T-helper 1 cell treated with Interleukin-12 subunit alpha and Interleukin-12 subunit beta and Interleukin-4 antibody, amounts not matched to agents 30 ng/mL and 1 ng/mL, for 36 hours (primary cell): ENCODE results near the gene P3H2. TPM values are rescaled to one million over a fixed set of nuclear protein-coding genes. Genes with fewer than 3 reads are reported as not detected.

Experiments used
- intact Hi-C: fragments of 100-400 bp; cut with micrococcal nuclease; formaldehyde crosslinking; loops from one replicate; pipeline ENCODE4 v1.15.1; 2024
- total RNA-seq: library from RNA; stranded (reverse); gene quantifications from 2 replicates; pipeline ENCODE4 v1.2.3, GENCODE V29; 2022

Gene P3H2
- total RNA-seq, 1 donor from 2014 or later = not detected

DNA sequence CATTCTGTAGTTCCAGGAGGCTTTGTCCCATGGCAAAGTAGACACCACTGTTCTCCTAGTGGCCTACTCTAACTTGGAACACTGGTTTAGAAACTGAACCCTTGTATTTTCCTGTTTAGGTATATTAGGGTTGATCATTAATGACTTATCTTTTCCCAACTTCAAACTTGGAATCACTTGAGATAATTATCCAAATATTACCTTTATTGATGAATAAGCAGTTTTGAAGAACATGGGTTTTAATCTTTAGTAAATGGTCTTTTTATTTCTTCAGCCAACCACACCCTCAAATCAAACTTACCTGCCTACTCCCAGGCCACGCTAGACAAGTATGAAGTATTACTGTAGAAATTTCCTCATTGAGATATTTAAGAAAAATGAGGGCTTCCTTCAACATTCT is 6.5 kb upstream of the P3H2 start:
- intact Hi-C loops = no loop called here

DNA sequence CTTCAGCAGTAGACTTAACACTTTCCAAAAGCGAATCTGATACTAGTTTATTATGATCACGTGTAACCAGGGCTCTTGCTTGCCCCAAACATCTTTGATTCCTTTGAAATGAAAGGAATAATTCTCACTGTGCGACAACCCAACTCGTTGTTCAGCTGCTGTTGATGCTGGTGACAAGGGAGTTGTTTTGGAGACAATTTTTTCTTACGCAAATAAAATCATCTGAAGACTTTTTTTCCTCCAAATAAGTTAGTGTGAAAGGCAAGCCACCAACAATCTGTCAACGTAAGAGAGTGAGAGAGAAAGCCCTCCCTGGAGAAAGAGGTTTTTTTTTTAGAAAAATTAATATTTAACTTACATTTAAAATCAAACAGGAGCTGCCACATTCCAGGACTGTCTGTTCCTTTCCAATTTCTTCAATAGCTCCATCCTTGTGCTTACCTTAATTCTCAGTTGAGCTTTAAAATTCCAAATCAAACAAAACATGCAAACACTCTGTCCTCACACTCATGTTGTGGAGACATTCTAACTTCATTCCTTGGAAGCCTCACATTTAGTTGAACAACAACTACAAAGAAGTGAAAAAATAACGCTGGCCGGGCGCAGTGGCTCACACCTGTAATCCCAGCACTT is 4.9 kb upstream of the P3H2 start:
- intact Hi-C loops = no loop called here

GRCh38 chr3:190124067-190124466 is 3.4 kb upstream of the P3H2 start:
- intact Hi-C loops = no loop called here

GRCh38 chr3:190122198-190122771 is 1.6 kb upstream of the P3H2 start:
- intact Hi-C loops = no loop called here

GRCh38 chr3:190121383-190121782 is 686 bp upstream of the P3H2 start:
- intact Hi-C loops = no loop called here

- intact Hi-C loops = no loop called here
These were observed 322 bp upstream of the P3H2 start for GRCh38 chr3:190121061-190121377.

DNA sequence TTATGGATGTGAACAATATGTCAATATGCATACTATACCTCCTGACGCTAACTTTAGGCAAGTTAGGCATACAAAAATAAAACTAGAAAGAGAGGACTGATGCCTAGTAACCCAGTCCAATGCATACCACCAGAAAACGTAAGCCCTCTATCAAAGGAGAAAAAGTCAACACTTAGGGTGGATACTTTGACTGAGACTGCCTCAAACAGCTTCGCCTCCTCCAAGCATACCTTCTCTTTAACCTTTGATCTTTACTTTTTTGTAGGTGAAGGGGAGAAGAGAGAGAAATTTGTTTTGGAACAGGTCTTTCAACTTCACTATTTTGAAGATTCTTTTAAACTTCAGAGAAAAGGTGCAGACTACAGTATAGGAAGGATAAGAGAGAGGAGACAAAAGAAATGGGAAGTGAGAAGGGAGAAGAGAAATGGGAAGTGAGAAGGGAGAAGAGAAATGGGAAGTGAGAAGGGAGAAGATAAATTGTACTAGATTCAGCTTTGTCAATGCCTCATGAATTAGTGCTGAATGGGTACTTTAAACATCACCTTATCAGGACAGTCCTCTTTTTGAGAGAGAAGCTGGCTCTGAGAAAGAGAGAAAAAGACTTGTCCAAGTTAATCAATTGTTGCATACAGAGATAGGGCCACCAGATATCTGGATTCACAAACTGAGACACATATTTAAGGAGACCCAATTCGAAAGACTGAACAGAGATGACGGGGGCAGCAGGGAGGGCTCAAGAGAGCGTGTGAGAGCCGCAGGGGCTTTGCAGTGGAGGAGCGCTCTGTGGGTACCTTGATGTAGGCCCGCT is 1.0 kb downstream of the P3H2 start:
- intact Hi-C loops = no loop called here

DNA sequence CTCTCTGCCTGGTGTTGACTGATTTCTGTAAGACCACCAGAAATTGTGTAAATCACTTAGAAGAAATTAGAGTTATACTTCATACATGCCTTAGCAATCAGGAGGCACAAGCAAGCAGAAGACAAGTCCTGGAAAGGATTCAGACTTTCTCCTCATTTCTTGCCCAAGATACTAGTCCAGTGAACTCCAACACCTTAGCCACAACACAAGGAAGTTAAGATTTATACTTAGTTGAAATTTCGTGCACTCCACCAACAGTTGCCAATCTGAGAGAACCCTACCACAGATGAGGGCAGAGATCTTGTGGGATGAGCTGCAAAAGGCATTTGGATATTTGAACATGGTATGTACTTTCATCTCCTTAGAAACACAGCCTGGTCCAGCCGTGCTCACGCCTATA is 2.3 kb downstream of the P3H2 start:
- intact Hi-C loops = no loop called here

- intact Hi-C loops = no loop called here
These were observed 2.7 kb downstream of the P3H2 start for GRCh38 chr3:190117981-190118380.

DNA sequence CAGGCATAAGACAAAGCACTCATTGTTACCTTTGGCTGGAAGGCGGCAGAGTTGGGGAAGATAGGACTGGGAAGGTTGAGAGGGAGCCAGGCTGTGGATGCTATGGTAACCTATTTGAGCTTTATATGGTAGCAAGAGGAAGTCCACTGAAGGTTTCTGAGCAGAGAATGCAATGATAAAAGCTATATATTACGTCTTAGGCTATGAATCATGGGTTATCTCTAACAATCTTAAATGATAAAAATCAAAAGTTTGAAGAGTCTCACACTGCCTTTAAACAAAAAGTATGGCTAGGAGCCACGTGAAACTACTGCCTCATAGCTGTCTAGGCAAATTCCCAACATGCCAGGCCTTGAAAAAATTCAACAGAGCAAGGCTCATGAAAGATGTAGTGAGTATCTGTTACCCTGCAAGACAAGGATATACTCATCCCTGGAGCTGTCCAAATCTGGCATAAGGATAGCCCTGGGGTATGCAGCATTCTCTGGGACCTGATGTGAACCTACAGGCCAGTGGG is 4.1 kb downstream of the P3H2 start:
- intact Hi-C loops = no loop called here

GRCh38 chr3:190110826-190111225 is 9.9 kb downstream of the P3H2 start:
- intact Hi-C loops = no loop called here

- intact Hi-C loops = no loop called here
These were observed 11.3 kb downstream of the P3H2 start for GRCh38 chr3:190109441-190109840.

DNA sequence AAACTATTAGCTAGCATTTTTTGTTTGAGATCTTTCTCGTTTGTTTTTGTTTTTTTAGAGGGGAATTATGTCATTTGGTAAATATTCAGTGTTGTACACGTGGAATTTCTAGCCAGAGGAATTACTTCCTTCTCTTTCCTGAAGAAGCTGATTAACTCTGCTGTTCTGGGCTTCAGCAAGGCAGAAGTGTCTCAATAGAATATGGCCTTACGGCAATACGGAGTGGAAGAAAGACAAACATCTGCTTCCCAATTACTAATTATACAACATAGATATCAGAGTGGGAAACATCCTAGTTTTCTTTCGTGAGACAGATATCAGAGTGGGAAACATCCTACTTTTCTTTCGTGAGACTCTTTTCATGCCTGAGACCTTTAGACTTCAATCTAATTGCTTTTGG is 11.9 kb downstream of the P3H2 start:
- intact Hi-C loops = no loop called here

- intact Hi-C loops = no loop called here
These were observed 14.8 kb downstream of the P3H2 start for GRCh38 chr3:190105876-190106275.

DNA sequence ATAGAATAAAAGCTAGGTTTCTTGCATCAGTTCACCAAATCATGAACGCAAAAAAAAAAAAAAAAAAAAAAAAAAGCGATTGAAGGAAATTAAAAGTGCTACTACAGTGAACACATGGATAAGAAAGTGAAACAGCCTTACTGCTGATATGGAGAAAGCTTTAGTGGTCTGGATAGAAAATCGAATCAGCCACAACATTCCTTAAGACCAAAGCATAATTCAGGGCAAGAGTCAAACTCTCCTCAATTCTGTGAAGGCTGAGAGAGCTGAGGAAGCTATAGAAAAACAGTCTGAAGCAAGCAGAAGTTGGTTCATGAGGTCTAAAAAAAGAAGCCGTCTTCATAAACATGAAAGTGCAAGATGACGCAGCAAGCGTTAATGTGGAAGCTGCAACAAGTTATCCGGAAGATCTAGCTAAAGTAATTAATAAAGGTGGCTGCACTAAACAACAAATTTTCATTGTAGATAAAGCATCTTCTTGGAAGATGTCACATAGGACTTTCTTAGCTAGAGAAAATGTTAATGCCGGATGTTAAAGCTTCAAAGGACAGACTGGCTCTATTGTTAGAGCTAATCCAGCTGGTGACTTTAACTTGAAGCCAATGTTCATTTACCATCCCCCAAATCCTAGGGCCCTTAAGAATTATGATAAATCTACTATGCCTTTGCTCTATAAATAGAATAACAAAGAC is 19.2 kb downstream of the P3H2 start:
- intact Hi-C loops = no loop called here

- intact Hi-C loops = no loop called here
These were observed 21.6 kb downstream of the P3H2 start for GRCh38 chr3:190099099-190099498.

GRCh38 chr3:190097617-190098016 is 23.1 kb downstream of the P3H2 start:
- intact Hi-C loops = no loop called here

DNA sequence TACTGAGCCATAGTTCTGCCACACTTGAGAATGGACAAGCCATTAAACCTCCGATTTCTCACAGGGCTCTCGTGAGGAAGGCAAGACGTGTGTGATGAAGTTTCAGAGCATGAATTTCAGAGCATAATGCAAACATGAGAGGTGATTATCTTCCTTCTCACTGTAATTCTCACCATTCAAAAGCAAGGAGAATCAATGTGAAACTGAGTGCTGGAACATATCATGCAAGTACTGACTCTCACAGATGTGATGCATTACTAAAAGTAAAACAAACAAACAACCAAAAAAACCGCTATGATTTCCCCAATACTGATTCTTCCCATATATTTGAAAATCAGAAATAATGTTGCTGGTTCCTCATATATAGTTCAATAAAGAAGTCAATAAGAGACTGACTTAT is 23.7 kb downstream of the P3H2 start:
- intact Hi-C loops = no loop called here

GRCh38 chr3:190096345-190096744 is 24.4 kb downstream of the P3H2 start:
- intact Hi-C loops = no loop called here

GRCh38 chr3:190094160-190094718 is 26.5 kb downstream of the P3H2 start:
- intact Hi-C loops = no loop called here

- intact Hi-C loops = no loop called here
These were observed 28.4 kb downstream of the P3H2 start for GRCh38 chr3:190092250-190092649.

- intact Hi-C loops = no loop called here
These were observed 31.0 kb downstream of the P3H2 start for GRCh38 chr3:190089711-190090110.
